Measurements from ENCODE around the gene PAM16.

The PAM16 gene

DNA sequence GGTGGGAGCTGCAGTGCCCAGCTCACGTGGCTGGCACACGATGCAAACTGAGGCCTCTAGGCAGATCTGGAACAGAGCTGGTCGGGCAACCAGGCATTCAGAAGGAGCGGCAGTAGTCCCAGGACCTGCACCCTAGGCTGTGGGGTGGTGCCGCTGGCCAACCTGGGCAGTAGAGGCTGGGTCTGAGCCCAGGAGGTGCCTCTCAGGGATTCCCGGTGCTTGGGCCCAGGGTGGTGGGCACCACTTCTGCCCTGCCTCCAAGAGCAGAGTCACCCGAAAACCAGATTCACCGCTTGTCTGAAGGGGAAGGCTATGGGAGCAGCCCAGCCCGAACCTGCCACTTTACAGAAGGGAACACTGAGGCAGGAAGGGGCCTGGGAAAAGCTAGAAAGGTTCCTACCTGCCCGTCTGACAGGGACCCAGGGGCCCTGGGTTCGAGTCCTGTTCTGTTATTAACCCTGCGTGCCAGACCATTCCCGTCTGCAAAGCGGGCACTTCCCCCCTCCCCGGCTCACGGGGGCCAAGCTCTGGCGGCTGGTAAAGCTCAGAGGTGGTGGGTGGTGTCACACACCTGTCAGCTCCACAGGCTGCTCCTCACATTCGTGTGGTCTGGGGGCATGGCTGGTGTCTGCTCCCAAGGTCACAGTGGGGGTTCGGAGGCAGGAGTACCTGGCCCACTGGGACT lies 18.4 kb downstream of the PAM16 start:
- DNase-seq: no peak

DNA sequence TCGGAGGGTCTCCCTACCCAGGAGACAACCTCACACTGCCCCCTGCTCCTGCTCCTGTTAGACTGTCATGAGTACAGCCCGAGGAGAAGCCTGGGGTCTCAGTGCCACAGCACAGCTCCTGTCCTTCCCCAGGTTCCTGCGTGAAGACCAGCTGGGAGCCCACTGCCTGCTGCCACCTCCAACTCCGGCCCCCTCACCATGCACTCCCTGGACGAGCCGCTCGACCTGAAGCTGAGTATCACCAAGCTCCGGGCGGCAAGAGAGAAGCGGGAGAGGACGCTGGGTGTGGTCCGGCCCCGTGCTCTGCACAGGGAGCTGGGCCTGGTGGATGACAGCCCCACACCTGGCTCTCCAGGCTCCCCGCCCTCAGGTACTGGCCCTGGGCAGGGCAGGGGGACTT lies 19.0 kb downstream of the PAM16 start:
- DNase-seq: no peak

DNA sequence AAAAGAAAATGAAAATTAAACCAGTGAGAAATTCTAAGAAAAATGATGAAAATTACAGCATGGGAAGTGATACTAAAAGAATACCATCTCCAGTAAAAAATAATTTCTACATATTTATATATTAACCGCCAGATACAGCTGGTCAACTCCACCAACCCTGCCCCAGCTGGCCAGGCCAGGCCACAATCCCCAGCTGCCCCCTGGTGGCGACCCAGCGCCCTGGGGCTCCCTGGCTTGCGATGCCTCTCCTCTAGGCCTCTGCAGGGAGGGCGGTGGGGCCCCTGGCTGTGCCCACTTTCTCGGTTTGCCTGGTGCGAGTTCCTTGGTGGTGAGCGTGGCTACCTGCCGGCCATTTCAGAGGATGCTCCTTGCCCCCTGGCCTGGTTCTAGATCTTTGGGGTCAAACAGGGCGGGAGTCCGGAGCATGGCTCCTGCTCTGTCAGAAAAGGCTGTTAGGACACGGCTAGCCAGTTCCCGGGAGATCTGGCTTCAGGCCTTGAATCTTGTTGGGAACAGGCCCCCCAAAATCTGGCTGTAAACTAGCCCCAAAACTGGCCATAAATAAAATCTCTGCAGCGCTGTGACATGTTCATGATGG lies 20.7 kb downstream of the PAM16 start:
- peak; percentile 55 for DNase-seq

DNA sequence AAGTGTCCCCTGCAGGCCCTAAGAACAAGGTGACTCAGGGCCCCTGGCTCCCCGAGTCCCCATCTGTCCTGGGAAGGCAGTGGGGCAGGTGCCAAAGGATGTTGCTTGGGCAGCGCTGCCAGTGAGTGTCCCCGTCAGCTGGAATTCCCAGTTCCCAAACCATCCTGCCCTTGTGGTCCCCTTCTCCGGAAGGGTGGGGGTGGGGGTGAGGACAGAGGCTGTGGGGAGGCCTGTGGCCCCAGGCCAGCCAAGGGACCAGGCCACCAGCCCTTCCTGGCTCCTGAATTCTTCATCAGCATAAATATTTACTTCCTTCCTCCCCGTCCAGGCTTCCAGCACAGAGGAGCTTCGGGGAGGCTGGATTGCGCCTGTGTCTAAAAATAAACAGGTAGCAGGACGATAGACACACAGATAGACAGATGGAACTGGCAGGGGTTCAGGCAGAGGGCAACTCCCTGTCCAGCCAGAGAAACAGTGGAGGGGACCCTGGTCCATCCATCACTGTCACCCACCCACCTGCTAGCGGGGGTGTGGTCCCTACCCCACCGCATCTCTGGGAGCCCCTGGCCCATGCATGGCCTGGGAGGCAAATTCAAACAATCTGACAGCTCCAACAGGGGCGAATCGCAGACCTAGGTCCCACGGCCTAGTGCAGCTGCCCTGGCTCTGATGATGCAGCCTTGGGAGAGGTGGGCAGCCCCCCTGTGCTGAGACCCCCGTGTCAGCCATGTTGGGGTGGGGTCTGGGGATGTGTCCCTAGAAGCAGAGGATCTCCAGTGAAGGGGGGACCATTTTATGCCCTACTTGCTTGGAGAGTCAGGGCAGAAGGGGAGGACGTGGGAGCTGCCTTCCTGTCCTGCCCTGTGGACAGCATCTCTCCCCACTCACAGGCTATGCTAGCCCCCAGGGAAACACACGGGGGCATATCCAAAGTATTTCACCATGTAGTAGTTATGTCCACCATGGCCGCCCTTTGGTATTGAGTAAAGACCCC lies 22.0 kb downstream of the PAM16 start:
- no peak for DNase-seq

DNA sequence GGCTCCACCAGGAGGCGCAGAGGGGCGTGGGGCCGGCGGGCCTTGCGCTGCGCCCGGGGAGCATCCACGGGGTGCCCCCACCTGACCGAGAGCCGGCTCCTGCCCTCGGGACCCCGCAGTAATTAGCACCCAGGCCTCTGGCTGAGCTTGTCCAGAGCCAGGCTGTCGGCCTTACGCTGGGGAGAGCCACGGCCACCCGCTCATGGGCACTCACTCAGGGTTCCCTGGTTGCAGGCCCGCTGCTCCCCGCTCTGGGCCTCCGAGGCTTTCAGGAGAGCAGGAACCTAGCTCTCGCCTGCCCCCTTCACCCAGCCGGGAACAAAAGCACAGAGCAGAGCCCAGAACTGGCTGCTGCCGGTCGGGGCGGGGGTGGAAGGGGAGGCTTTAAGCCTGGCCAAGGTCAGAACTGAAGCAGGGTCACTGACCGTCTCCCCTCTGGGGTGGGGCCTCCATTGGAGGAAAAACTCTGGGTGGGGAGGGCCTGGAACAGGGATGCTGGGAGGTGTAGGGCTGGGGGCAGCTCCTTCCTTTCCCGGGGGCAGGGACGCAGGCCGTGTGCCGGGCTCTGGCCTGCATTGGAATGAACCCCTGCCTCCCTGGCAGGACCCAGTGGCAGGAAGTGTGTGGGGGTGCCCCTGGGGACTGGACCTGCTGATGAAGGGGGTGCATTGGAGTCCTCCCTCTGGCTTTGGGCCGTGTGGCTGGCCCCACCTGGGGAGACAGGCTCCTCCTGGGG lies 22.9 kb downstream of the PAM16 start:
- DNase-seq: peak; percentile 81

DNA sequence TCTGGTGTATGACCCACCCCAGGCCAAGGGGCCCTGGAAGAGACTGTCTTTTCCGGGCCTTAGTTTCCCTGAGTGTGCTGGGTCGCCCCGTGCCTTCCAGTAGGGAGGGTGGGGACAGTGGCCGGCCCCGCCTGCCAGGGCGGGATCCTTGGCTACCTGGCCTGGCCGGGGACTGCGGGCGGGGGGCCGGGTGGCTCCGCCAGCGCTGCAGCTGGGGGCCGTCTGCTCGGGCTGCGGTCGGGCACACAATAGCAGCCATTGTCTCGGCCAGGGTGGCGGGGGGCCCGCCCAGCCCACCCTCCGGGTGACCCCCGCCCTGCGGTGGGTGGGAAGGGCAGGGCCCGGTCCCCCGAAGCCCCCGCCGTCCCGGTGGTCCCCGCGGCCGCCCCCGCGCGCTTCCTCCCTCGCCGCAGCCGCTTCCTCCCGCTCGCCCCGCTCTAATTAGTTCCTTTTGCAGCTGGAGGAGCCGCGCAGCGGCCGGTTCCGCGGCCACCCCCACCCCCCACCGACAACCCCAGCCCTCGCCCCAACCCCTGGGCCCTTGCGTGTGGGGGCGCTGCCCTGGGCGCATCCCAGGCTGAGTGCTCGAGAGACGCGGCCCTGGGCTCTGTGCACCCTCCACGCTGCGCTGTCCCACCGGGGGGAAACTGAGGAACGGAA lies 23.6 kb downstream of the PAM16 start:
- DNase-seq: no peak

DNA sequence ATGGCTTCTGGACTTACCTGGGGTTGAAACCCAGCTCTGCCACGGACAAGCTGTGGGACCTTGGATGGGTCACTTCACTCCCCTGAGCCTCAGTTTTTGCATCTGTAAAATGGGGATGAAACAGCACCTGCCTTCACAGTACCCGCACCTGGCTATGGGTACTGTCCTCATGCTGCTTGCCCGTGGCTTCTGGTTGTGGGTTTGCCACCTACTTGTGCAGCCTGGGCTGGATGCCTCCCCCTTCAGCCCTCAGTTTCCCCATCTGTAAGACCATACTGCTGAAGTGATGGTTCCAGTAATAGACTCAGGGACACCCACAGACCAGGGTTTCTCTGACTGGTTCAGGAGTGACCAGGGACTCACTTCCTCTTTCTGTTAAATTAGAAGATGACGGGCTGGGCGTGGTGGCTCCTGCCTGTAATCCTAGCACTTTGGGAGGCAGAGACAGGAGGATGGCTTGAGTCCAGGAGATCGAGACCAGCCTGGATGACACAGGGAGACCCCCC lies 25.8 kb downstream of the PAM16 start:
- DNase-seq: no peak

DNA sequence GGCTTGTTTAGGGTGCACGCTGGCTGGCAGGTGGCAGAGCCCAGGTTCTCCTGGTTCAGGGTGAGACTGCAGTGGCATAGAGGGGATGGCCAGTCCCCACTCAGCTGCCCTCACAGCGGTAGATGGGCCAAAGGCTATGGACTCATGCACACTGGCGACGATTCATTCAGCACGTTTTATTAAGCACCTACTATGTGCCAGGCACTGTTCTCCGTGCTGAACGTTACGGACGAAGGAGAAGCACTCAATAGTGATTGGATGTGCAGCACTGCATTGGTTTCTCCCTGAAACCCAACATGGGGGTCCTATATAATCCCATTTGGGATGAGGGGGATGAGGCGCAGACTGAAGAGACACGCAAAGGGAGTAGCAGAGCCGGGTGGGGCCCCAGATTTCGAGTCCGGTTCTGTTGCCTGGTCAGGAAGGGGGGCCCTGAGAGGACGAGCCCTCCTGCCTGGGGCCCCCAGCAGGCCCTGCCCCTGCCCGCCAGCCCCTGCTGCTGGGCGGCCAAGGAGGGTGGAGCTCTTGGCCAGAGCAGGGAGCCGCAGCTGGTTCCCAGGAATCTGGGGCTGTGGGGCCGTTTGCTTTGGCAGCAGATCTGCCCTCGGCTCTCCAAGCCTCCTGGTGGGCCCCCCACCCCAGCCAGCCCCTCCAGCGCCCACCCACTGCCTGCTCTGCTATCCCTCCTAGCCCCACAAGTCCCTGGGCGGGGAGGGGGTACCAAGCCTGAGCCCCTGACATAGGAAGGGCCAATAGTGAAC lies 26.4 kb downstream of the PAM16 start:
- no peak for DNase-seq

DNA sequence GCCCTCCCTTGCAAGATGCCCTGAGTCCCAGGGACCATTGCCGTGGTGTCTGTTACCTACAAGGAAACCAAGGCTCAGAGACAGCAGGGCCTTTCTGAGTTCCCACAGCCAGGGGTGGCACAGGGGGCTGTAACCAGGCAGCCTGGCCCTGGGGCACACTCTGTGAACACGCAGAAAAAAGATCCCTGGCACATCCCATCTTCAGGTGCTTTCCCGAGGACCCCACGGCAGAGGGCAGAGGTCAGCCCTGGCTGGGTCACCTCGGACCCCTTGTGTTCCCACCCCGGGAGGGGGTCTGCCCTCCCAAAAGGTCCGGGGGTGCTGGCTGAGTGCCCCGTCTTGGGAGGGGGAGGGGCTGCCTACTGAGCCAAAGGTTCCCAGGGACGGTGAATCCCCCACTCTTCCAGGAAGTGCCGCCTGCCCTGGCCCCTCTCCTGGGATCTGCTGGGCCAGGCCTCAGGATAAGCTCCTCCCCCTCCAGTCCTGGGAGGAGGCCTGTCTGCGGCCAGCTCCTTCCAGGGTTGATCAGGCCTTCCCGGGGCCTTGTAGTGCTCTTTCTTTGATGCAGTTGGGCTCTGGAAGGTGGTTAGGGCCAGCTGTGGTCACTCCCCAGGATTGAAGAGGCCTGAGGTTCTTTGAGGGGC lies 27.2 kb downstream of the PAM16 start:
- DNase-seq: peak; percentile 56

DNA sequence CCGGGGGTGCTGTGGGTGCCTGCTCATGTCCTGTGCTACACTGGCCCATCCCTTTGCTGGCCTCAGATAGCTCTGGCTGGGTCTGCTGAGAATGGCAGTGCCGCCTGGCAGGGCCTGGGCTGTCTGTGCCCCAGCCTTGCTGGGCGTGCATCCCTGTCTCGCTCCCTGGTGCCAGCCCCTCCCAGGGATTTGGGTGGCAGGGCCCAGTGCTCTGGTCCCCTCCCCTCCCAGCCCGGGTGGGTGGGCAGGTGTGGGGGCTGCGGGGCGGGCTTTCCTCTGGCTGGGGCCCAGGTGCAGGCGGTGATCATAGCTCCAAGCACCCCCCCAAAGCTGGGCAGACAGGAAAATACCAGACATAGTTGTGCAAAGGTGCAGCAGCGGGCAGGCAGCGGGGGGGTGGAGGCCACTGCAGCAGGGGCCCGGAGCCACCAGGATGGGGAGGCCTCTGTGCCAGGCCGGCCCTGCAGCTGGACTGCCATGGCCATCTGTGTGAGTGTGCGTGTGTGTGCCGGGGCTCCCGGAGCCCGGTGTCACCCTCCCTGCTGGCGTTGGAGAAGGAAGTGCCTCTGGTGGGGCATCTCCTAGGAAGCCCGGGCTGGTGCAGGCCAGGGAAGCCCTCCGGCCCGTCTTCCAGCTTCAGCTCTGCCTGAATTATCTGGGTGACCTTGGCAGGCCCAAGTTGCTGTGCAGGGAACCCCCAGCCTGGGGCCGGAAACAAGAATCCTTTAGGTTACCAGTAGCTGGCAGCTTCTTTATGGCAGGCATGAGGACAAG lies 27.9 kb downstream of the PAM16 start:
- DNase-seq: no peak

DNA sequence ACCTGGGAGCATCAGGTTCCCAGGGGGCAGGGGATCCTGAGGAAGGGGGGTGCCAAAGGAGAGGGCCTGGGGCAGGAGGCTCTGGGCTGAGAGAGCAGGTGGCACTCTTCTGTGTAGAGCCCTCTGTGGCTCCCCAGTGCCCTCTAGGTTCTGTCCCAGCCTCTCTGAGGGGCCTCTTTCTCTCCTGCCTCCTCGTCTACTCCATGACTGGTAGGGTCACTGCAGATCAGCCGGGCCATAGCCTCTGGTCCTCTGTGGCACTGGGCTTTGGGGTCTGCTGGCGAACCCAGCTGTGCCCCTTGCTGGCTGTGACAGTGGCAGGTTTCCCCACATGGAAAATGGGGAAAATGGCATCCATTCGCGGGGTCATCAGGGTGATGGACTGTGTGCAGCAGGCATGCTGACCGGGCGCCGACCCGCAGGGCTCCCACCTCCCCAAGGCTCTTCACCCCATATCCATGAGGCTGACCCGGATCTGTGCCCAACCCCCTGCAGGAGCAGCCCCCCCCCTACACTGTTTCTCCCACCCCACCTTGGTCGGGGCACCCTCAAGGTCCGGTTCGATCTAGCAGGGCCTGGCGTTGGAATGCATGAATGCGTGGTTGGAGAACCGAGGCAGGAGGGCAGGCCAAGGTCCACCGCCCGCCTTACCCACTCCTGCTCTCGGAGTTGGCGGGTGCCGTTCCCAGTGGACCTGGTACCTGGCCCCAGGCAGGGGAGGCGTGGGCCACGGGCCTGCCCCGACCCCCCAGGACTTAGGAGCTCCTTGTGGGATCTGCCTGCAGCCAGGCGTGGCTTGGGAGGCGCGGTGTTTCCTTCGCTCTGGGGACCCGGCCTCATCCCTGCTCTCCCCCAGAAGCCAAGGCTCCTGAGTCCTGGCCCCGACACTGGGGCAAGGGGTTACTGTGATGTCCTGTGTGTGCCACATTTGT lies 28.7 kb downstream of the PAM16 start:
- no peak for DNase-seq

DNA sequence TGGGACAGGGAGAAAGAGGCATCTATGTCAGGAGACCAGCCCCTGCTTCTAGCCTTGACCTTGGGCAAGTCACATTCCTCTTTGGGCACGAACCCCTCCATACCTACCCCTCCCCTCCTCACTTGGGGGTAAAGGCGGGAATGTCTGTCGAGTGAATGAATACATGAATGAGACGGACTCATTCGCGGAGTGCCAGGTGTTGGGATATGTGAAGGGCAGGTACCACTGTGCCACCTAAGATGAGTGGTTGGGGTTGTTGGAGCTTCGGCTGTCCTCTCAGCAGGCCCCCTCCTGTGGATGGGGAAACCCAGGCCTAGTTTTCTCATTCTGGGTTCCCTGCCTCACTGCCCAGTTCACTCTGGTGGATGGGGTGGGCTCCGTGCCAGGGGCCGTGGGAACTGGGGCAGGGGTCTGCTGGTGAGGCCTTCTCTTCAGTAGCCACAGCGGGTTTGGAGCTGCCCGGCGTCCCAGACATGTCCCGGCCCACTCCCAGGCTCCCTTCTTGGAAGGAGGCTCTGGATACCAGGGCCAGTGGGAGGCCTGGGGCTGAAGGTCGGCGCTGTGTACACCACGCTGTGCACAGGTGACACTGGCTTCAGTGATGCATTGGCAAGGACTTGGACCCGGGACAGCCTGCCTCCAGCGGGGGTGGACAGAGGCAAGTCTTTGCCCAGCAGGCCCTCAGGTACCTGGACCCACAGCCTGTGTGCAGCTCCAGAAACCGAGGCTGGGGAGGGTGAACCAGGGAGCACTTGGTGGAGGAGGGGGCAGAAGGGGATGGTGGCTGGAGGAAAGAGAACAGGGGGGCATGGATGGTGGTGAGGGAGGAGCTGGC lies 29.6 kb downstream of the PAM16 start:
- DNase-seq: no peak

DNA sequence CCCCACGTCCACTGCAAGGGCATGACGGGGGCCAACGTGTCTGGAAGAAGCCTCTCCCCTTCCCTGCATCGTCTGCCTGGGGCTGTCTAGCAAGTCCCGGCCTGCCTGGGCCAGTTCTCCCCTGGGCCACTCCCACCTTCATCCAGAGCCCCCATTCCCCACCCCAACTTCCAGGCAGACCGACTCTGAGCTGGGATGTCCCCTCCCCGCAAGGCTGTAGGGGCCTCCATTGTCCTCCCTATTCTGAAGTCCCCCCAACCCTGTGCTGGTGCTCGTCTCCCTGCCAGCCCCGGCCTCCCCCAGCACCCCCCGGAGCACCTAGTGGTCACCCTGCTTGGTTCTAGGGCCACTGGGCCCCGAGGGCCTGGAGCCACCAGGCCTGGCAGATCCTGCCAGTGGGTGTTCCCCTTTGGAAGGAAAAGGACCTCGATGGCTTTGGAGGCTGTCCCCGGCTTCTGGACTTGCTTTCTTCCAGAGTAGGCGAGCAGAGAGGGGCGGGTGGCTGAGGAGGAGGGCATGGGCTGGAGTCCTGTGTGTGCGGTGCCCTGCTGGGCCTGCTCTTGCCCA lies 30.5 kb downstream of the PAM16 start:
- no peak for DNase-seq

DNA sequence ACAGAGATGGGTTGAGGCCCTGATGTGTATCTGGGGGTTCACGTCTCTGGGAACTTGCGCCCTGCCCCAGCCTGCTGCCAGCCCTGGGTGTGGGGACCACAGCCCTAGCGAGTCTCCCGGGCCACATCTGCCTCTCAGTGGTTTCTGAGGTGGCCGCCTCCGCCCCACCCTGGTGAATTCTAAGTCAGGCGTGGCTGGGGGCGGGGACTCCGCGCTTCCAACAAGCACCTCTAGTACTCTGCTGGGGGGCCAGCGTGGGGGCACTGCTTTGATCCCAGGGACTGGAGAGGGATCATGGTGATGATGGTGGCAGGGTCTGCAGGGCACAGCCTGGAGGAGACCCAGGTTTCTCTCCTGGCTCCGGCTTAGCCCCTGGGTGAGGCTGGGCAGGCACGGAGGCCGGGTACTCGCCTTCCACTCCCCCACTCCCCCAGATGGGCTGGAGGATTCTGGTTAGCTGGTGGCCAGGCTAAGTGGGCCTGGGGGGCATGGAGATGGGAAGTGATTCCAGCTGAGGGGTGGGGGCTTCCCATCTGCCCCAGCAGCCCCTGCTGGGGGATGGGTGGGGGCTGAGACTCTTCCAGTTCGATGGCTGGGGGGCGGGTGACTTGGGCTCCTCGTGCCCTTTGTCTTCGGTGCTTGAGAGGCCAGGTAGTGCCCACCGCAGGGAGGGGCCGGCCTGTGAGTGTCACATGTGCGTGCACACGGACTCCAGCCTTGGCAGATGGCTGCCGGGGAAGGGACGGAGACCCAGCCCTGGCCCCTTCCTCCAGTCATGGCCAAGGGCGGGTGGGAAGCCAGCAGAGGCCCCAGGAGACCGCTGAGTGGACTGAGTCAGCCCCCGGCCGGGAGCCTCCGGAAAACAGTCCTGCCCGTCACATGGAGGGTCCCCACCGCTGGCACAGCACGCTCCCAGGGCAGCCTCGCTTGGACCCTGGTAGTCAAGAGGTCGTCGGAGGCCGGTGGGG lies 31.4 kb downstream of the PAM16 start:
- DNase-seq: peak; percentile 34

DNA sequence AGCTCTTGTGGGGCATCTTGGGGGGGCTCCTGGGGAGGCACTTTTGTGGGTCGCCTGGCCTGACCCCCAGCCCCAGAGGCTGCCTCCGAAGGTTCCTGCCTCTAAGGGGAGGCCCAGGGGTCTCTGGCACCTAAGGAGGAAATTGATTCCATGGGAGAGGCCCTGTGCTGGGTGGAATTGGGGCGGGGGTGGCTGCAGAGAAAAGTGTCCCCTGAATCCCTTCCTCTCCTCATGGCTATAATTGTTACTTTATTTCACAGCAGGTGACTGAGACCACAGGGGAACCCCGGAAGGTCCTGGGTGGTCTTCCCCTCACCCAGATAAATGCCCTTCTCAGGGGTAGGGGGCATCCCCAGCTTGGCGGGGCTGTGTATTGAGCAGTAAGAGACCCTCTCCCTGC lies 32.2 kb downstream of the PAM16 start:
- DNase-seq: no peak

DNA sequence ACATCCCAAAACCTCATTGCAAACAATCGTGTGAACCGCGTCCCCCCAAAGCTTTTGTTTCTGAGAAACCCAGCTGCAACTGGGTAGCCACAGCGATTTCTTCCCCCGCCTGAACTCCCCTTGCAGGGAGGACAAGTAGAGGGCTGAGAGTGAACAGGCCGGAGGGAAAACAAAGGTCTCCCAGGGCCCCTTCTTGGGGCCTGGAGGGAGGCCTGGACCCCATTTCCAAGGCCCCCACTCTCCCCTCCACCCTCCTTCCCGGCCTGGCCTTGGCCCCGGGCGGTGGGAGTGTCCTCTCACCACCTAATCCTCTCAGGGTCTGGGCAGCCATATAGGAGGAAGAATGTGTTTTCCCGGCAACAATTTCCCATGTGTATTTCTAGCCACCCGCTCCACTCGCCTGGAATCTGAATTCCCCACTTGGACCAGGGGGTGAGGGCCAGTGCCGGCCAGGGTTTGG lies 32.6 kb downstream of the PAM16 start:
- no peak for DNase-seq

All from fibroblast of skin of right biceps (primary cell).